GM21576 (cell line): ENCODE results near the gene SH3D19.
"Not testable (repeated sequence)": the region's sequence is repeated elsewhere in the genome, so short reads cannot be mapped to it uniquely, and the experiment has no call there.

ENCODE experiments used
- ATAC-seq: cut with Tn5 transposase; IDR thresholded peaks from one replicate; pipeline ENCODE4 v1.9.1; 2021; ENCODE audit warnings: mild to moderate bottlenecking, moderate library complexity; ENCODE audit not compliant: unreplicated experiment

The SH3D19 gene

DNA sequence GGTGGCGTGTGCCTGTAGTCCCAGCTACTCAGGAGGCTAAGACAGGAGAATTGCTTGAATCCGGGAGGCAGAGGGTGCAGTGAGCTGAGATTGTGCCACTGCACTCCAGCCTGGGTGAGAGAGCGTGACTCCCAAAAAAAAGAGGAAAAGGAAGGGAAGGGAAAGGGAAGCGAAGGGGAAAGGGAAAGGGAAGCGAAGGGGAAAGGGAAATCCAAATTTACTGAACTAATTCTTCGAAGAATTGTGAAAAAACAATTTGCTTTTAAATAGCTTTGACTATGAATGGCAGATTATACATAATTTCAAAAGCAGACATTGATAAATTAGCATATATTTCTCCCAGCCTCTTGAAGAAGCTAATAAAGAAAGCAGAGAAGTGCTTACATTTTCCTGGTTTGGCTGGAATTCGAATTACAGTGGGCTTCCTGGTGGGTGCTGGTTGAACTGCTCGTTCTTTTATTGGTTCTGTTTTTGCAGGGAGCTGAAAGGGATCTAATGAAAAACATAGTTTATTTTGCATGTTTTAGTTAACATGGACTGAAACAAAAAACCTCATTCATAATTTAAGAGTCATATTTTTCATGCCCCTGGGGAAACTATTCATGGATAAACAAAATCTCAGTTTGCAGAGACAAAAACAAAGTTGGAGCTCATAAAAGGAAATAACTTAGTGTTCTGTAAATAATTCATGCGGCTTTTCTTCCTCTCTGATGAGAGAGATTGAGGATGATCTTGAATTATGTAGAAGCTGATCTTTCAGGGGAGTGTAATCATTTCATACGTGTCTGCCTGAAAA, 160.0 kb downstream of the SH3D19 start:
- ATAC-seq, result no peak

DNA sequence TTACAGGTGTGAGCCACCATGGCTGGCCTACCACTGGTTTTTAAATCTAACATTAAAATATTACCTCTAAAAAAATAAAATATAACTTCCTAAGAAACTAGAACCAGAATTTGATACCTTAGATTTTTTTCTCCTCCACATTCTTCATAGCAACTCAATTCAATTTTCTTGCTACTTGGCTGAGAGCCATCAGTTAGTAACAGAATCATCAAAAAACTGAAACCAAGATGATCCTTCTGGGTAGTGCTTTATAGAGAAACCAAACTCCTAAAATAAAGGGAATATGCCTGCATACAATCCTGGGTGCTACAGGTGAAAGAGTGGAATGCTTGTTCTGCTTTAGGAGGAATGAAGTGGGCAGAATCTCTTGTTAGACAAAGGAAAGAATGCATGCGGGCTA, 161.6 kb downstream of the SH3D19 start:
- ATAC-seq, result no peak

DNA sequence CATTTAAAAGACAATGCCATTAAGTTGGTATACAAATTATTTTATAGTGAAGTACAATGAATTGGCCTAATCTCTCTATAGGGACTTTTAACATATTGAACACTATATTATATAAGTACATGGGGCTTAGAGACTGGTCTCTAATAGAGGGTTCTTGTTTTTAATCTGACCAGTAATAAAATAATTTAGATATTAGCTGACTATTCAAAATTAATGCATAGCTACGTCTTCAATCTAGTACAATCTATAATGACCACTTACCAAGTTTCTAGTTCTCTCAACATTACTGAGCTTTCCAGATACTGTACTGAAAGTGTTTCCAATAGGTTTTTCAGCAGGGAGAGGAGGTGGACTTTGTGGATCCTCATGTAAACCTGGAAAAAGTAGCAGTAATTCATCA, 166.4 kb downstream of the SH3D19 start:
- ATAC-seq, result no peak

DNA sequence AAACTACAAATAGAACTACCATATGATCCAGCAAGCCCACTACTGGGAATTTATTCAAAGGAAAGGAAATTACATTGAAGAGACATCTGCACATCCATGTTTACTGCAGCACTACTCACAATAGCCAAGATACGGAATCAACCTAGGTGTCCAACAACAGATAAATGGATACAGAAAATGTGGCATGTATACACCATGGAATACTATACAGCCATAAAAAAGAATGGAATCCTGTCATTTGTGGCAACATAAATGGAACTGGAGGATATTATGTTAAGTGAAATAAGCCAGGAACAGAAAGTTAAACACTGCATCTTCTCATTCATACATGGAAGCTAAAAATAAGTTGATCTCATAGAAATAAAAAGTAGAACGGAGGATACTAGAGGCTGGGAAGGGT, 167.9 kb downstream of the SH3D19 start:
- ATAC-seq, result no peak

DNA sequence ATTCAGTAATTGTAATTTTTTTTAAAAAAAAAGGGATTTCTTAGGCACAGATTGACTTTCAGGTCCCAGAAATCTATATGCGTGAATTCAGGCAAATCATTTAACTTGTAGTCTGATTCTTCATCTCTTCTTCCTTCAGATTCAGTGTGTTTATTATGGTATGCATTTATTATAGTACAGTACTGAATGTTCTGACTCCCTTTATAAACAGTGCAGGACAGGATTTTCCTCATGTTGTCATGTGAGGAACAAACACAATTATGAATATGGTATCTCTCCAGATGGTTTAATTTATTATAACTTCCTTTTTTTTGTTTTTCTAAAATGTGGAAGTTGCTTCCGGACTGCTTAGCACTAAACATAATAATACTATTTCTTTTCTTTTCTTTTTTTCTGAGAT, 171.8 kb downstream of the SH3D19 start:
- no peak for ATAC-seq

DNA sequence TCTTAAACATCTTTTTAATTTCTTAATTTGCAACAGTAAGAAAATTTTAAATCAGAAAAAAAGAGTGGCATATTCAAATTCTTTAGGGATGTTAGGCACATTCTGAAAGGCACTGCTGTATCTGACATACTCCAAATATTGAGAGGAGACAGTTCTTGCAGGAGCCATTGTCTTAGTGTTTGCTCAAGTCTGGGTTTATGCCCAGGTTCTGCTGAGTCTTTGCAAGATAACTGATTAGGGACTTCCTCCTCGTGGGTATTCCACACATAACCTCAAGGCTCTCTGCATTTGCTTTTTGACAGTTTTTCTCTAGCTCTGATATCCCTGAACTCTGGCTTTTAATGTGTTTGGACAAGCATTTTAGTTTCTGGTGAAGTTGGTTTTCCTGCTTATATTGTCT, 173.4 kb downstream of the SH3D19 start:
- ATAC-seq, result no peak

DNA sequence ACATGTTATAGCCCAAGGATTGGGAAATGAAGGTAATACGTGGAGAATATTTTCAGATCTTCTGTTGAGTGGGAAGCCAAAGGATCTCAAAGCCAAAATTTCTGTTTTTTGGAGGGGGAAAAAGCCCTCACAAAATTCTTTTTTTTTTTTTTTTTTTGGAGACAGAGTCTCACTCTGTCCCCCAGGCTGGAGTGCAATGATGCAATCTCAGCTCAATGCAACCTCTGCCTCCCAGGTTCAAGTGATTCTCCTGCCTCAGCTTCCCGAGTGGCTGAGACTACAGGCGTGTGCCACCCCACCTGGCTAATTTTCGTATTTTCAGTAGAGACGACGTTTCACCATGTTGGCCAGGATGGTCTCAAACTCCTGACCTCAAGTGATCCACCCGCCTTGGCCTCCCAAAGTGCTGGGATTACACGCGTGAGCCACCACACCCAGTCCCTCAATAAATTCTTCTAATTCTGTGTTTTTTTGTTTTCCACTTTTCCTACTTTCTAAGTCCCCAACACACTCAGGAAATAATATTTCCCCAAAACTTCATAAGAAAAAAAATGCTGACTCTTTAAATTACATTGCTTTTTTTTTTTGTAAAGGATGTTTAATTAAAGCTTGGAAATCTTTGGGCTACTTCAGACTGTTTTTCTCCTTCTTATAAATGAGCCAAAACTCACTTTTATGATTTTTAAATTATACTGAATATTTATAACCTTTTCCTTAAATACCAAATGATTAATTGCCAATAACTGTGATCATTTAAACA, 174.4 kb downstream of the SH3D19 start:
- no peak for ATAC-seq

DNA sequence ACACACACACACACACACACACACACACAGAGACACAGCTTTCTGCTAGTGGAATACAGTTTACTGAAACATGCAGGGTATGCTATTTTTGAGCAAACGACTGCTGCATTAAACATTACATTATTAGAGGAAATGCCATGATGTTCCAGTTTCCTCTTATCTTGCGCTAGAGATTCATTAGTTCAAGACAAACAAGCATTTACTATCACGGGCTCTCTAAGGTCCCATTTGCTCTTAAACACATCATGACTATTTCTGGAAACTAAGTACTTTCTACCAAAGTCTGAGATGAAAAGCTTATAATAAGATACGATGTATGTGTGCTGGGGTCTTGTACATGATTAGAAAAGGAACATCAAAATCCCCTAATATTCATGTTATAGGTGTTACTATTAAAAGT, 177.1 kb downstream of the SH3D19 start:
- no peak for ATAC-seq

DNA sequence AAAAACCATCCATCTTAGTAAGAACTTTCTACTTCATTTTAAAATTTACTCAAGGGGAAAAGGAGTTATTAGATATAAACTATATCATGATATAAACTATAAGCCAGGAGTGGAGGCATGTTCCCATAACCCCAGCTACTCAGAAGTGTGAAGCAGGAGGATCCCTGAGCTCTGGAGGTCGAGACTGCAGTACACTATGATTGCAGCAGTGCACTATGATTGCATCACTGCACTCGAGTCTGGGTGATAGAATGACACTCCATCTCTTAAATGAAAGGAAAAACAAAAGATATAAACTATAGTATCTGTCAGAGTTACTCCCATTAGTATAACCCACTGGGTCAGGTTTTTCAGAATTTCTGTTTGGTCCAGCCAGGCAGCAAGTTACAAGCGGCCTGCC, 178.4 kb downstream of the SH3D19 start:
- no peak for ATAC-seq

DNA sequence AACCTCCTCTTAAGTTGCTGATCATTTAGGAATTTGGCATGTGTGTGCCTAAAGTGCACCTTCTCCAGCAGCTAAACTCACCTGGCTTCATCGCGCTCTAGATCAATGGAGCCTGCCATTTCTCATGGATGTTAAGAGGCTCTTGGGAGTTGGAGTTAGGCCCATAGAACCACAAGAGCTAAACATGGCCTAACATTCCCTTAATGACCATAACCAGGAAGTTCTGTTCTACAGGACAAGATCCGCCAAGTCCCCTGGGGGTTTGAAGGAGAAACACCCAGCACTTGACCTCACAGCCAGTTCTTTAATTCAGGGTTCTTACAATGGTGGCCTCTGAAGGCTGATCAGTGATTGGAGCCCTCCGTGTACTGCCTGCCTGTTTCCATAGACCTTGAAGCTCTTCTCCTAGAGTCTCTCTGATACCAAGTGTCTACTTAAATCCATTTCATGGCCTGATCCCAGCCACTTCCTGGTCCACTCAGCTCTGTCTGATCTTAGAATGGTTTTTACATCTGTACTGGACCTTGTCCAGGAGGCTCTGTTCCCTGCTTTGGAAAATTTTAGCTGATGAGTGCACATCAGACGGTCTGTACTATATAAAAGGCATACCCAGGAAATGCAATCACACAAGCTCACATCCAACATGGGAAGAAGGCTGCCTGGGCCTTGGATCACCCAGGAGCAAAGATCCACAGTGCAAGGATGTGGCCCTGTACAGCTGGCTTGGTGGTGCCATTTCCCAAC, 180.9 kb downstream of the SH3D19 start:
- ATAC-seq, result no peak

DNA sequence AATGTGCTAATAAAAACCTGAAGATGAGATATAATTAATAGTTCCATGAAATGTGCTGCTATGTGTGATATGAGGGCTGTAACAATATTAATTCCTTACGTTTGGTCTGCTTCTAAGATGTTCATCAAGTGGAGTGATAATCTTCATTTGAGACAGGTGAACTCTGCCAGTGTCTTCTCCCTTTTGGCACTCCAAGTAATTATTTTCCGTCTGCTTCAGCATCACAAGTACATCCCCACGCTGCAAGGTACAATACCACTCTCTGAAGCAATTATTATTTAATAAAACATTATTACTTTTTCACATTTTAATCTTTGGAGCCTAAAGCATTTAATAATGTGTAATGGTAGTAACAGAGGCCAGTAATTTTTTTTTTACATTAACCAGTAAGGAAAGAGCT, 181.6 kb downstream of the SH3D19 start:
- ATAC-seq, result no peak

DNA sequence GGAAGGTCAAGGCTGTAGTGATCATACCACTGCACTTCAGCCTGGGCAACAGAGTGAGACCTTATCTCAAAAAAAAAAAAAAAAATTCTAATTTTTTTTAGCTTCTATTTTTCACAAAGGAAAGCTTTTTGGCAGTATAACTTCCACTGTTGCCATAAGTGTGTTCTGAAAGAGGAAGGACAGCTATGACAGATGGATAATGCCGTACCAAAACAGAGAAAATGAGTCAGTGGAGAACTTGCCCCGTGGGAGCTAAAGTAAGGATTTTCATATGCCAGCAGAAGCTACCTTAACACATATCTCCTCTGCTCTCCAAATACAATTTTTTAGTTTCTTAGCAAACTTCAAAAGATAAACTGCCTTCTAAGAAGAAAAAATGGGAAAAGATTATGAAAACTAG, 182.2 kb downstream of the SH3D19 start:
- no peak for ATAC-seq

DNA sequence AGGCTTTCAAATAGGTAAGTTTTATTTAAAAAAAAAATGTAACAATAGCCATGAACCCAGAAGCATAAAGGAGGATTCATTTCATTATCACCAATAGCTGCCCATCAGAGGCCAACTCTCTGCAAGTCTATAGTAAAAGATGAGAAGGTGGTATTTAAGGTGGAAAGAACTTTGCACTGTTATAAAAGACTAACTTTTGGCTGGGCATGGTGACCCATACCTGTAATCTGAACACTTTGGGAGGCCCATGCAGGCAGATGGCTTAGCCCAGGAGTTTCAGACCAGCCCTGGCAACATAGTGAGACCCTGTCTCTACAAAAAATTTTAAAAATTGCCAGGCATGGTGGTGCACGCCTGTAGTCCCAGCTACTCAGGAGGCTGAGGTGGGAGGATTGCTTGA, 182.6 kb downstream of the SH3D19 start:
- ATAC-seq, result no peak

DNA sequence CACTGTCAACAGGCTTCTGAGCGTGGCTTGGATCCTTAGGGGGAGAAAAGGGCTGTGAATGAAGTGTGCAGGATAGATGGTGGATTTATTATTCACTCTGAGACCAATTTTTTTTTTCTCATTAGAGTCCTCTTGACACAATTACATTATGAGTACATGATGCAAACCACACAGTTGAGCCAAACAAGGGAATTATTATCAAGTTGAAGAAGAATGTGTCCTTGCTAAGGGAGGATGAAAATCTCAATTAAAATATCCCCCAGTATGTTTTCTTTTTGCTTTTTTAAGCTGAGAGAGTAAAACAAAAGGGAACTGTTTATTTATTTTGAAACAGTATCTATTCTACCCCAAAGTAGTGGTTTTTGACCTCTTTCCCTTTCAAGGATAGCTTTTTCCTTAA, 185.6 kb downstream of the SH3D19 start:
- ATAC-seq, result no peak

DNA sequence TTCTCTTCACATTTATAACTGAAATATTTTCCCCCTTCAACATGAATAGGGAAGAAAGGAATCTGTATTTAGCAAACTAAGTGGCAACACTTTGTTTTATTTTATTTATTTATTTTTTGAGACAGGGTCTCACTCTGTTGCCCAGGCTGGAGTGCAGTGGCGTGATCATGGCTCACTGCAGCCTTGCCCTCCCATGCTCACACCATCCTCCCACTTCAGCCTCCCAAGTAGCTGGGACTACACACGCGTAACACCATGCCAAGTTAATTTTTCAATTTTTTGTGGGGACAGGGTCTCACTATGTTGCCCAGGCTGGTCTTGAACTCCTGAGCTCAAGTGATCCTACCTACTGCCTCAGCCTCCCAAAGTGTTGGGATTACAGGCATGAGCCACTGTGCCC, 189.4 kb downstream of the SH3D19 start:
- ATAC-seq, result not testable (repeated sequence)

DNA sequence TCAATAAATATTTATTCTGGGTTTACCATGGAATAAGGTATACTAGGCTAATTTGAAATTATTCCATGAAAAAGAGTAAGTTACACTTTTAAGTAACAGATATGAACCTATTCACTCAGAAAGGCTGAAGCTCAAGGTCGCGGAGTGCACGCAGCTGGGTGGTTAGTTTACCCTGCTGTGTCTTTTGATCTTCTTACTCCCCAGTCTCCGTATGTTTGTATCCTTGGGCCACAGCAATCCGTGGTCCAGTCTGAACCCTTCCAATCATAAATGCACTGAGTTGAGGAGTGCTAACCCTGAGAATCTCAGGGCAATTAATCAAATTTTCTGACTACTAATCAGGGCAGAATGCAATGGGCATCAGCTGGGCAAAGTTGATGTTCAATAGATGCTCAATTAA, 192.1 kb downstream of the SH3D19 start:
- ATAC-seq, result no peak

DNA sequence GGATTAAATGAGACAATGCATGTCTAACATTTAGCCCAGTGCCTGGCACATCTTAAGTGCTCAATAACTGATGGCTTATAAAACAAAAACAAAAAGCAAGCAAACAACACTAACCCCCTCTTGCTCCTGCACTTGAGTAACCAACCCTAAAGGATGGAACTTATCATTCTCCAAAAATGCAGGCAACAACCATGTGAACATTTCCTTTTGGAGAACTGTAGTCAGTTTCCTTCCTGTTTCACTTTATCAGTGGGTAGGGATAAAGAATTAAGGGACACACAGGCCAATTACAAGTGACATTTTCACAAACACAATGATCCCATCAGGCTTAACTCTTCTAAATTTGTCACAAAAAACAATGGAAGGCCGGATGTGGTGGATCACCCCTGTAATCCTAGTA, 195.6 kb downstream of the SH3D19 start:
- no peak for ATAC-seq

DNA sequence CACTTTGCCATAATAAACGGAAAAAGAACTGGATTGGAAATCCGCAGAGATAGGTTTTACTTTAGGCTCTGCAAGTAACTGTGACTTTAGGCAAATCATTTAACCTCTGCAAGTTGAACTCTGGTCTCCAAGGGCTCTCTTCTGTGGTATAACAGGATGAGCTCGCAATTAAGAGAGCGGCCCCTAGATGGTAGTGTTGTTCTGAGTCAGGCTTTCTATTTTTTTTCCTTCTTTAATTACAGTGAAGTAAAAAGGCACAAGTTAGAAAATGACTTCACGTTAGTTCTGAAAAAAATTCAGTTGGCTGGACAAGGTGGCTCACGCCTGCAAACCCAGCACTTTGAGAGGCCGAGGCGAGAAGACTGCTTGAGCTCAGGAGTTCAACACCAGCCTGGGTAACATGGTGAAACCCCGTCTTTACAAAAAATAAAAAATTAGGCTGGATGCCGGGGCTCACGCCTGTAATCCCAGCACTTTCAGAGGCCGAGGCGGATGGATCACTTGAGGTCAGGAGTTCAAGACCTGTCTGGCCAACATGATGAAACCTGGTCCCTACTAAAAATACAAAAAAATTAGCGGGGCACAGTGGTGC, 207.9 kb downstream of the SH3D19 start:
- ATAC-seq, result peak; percentile 97

DNA sequence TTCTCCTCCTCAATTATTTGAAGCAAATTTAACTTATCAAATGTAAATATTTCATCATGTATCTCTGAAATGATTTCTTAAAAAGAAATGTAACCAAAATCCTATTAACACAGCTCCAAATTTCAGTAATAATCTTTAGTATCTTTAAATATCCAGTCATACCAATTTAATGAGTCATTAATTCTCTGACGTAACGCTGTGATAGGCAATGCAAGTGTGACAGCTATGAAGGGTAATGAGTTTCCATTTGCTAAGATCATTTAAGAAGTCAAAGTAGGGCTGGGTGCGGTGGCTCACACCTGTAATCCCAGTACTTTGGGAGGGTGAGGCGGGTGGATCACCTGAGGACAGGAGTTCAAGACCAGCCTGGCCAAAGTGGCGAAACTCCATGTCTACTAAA, 210.4 kb downstream of the SH3D19 start:
- no peak for ATAC-seq

DNA sequence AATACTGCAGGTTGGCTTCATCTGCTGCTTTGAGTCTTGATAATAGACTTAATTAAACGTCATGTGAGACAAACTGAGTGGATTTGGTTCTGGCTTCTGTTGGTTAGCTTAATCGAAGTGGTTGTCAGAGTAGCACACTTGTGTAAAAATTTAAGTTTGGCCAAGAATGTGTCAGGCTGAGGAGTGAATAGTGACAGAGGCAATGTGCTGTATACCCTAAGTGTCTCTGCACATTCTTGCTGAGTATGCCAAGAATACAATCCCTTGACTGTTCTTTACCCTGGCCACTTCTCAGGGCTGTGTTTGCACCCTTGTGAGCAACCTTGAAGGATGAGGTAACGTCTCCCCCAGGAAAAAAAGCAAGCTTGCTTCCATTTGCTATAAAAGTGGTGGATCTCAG, 211.1 kb downstream of the SH3D19 start:
- ATAC-seq, result no peak

DNA sequence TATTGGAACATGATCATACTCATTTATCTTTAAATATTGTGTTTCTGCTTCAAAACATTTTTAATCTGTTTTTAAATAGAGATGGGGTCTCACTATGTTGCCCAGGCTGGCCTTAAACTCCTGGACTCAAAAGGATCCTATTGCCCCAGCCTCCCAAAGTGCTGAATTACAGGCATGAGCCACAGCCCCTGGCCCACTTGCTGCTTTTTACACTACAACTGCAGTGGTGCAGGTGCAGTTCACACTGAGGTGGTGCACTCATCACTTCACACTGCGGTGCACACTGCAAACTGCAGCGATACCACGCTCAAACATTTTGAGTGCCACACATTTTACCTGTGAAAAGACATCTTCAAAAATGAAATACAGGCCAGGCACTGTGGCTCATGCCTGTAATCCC, 215.2 kb downstream of the SH3D19 start:
- no peak for ATAC-seq
